GM10266 (cell line): ENCODE results near the gene SERPINE1.
"Not testable (repeated sequence)": the region's sequence is repeated elsewhere in the genome, so short reads cannot be mapped to it uniquely, and the experiment has no call there.

Experiments
- DNase-seq: peaks from one replicate; pipeline ENCODE4 v3.0.0; 2012; ENCODE audit errors: extremely low spot score
- CTCF ChIP-seq: IDR thresholded peaks from 2 replicates; pipeline ENCODE4 v1.5.1; 2012; ENCODE audit warnings: mild to moderate bottlenecking, low read depth; ENCODE audit not compliant: control insufficient read depth, insufficient read depth; ENCODE audit errors: missing control alignments

Gene SERPINE1

GRCh38 chr7:101120315-101120714 lies 6.6 kb upstream of the SERPINE1 start:
- no peak for TF ChIP-seq CTCF
- DNase-seq = no peak

- not testable (repeated sequence) for DNase-seq
These were observed 5.3 kb upstream of the SERPINE1 start for GRCh38 chr7:101121631-101121990.

- DNase-seq = peak; percentile 54
- no peak for TF ChIP-seq CTCF
These were observed 4.6 kb upstream of the SERPINE1 start for GRCh38 chr7:101121991-101122932.

- no peak for DNase-seq
- TF ChIP-seq CTCF = no peak
These were observed 3.8 kb upstream of the SERPINE1 start for GRCh38 chr7:101122933-101123702.

GRCh38 chr7:101123703-101124068 lies 3.2 kb upstream of the SERPINE1 start:
- DNase-seq = no peak
- no peak for TF ChIP-seq CTCF

- TF ChIP-seq CTCF = no peak
- no peak for DNase-seq
These were observed 2.4 kb upstream of the SERPINE1 start for GRCh38 chr7:101124376-101125056.

GRCh38 chr7:101125989-101126650 lies 784 bp upstream of the SERPINE1 start:
- TF ChIP-seq CTCF = no peak
- DNase-seq = no peak
